Measurements from ENCODE around the gene KBTBD12.

DNA sequence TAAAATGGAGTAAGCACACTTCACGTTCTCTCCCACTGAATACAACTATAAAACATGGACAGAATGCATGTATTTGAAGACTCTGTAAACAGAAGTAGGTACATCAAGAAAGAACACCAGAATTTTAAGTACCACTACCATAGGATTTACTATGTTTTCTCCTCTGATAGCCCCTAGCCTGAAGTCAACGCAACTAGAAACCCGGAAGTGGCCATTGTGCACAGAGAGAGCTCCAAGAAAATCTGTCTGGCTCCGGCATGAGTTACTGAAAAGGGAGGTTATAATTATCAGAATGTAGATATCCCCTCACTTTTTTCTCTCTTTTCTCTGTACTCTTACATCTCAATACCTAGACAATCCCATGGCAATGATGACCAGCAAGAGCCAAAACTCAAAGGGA is 23.8 kb downstream of the KBTBD12 start:
- TF ChIP-seq, protein P1, sequence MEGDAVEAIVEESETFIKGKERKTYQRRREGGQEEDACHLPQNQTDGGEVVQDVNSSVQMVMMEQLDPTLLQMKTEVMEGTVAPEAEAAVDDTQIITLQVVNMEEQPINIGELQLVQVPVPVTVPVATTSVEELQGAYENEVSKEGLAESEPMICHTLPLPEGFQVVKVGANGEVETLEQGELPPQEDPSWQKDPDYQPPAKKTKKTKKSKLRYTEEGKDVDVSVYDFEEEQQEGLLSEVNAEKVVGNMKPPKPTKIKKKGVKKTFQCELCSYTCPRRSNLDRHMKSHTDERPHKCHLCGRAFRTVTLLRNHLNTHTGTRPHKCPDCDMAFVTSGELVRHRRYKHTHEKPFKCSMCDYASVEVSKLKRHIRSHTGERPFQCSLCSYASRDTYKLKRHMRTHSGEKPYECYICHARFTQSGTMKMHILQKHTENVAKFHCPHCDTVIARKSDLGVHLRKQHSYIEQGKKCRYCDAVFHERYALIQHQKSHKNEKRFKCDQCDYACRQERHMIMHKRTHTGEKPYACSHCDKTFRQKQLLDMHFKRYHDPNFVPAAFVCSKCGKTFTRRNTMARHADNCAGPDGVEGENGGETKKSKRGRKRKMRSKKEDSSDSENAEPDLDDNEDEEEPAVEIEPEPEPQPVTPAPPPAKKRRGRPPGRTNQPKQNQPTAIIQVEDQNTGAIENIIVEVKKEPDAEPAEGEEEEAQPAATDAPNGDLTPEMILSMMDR (IDR thresholded peaks at IDR 0.05; ENCODE audit: insufficient read depth, low read length, poor library complexity, severe bottlenecking), result no peak
- no peak for TF ChIP-seq EZH2phosphoT487 (conservative IDR thresholded peaks at IDR 0.05; ENCODE audit: low read length)
